Measurements from ENCODE around the gene HRAS.

Gene HRAS

DNA sequence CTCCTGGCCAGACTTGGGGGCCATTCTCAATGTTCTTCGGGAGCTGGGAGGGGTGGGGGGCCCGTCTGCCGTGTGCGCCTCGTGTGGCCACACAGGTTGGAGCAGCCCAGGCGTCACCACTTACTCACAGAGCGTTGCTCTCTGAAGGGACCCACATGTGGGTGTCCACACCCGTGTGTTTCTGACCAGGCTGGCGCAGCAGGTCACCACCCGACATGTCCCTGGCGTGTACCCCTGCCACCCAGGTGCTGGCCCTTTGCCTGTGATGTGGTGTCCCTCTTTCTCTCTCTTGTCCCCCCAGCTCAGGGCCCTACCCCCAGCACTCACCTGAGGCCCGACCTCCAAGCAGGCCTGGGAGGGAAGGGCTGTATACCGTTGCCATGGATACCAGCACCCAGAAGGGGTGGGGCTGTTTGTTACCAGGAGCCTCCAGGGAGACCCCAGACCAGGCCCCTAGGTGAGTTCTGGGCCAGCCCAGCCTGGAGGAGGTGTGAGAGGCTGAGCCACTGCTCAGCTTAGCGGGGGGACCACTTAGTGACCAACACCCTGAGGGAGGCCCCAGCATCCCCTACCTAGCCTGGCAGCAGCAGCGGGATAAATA lies 23.7 kb upstream of the HRAS start:
- in situ Hi-C loops (cut with HindIII; ENCODE audit: low pct_ligation_motif_present, low sequenced_read_pairs) = no loop called here
- Histone ChIP-seq H3K27me3 (replicated peaks) (peaks cover 39% of the 10 kb centered on the region), H3K36me3 (replicated peaks) (no peaks in the 10 kb centered on the region), H3K27ac (no peak overlapping the region), H3K4me3 (ENCODE audit: low read depth, low read length) (no peak overlapping the region)
- DNase-seq = no peak
- TF ChIP-seq, protein P1, sequence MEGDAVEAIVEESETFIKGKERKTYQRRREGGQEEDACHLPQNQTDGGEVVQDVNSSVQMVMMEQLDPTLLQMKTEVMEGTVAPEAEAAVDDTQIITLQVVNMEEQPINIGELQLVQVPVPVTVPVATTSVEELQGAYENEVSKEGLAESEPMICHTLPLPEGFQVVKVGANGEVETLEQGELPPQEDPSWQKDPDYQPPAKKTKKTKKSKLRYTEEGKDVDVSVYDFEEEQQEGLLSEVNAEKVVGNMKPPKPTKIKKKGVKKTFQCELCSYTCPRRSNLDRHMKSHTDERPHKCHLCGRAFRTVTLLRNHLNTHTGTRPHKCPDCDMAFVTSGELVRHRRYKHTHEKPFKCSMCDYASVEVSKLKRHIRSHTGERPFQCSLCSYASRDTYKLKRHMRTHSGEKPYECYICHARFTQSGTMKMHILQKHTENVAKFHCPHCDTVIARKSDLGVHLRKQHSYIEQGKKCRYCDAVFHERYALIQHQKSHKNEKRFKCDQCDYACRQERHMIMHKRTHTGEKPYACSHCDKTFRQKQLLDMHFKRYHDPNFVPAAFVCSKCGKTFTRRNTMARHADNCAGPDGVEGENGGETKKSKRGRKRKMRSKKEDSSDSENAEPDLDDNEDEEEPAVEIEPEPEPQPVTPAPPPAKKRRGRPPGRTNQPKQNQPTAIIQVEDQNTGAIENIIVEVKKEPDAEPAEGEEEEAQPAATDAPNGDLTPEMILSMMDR (IDR thresholded peaks at IDR 0.05; ENCODE audit: low read depth, low read length, missing control alignments) = no peak

DNA sequence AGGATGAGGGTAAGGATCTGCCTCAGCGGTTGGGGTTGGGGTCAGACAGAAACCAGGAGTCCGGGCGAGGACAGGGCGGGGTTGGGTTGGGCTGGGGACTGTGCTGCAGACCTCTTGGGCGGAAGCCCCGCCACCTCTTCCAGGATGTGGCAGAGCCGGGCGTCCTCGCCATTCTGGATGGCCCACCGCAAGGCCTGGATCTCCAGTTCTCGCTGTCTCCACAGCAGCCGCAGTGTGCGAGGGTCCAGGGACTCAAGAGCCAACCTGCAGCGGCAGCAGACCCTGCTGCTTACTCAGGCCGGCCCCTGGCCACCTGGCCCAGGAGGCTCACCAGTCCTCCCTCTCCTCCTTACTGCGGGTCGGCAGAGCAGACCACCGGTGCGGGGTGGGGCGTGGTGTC lies 23.1 kb upstream of the HRAS start:
- in situ Hi-C loops (cut with HindIII; ENCODE audit: low pct_ligation_motif_present, low sequenced_read_pairs) = no loop called here
- DNase-seq = no peak
- Histone ChIP-seq H3K4me3 (ENCODE audit: low read depth, low read length) (no peak overlapping the region), H3K27me3 (replicated peaks) (peaks cover 40% of the 10 kb centered on the region), H3K36me3 (replicated peaks) (no peaks in the 10 kb centered on the region), H3K27ac (no peak overlapping the region)
- TF ChIP-seq, protein P1 (IDR thresholded peaks at IDR 0.05; ENCODE audit: low read depth, low read length, missing control alignments) = no peak

DNA sequence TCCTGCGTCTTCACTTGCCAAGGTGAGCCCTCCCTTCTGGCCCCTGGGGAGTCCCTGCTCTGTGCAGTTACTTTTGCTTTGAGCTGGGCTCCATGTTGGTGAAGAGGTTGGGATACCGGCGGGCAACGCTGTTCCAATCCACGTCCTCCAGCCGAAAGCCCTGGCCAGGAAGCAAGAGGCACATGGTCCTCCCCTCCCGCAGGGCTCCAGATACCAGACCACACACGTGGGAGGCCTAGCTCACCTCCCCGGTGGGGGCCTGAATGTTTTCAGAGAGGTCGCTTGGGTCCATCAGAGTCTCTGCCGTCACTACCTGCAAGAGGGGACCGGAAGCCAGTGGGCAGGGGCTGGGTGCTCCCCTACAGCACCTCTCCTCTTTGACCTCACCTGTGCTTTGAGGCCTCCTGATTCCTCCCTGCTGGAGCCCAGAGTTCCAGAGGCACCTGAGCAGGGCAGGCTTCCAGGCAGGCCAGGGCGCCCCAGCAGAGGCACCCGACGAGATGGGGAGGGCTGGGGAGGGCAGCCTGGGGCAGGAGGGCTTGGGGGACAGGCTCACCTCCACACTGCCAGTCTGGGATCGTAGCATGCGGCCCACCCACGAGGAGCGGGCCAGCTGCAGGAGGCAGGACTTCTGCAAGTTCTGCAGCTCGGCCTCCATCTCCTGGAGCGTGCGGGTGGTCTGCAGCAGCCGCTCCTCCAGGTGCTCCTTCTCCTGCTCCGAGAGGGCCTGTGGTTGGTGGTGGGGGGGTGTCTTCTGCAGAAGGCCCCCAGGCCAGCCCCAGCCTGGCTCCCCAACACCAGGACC lies 22.2 kb upstream of the HRAS start:
- no peak overlapping the region for H3K4me3 ChIP-seq (ENCODE audit: low read depth, low read length)
- peaks cover 40% of the 10 kb centered on the region for H3K27me3 ChIP-seq (replicated peaks)
- TF ChIP-seq, protein P1 (IDR thresholded peaks at IDR 0.05; ENCODE audit: low read depth, low read length, missing control alignments) = no peak
- DNase-seq = no peak
- H3K36me3 ChIP-seq (replicated peaks) = no peaks in the 10 kb centered on the region
- in situ Hi-C loops (cut with HindIII; ENCODE audit: low pct_ligation_motif_present, low sequenced_read_pairs) = no loop called here
- H3K27ac ChIP-seq = no peak overlapping the region

DNA sequence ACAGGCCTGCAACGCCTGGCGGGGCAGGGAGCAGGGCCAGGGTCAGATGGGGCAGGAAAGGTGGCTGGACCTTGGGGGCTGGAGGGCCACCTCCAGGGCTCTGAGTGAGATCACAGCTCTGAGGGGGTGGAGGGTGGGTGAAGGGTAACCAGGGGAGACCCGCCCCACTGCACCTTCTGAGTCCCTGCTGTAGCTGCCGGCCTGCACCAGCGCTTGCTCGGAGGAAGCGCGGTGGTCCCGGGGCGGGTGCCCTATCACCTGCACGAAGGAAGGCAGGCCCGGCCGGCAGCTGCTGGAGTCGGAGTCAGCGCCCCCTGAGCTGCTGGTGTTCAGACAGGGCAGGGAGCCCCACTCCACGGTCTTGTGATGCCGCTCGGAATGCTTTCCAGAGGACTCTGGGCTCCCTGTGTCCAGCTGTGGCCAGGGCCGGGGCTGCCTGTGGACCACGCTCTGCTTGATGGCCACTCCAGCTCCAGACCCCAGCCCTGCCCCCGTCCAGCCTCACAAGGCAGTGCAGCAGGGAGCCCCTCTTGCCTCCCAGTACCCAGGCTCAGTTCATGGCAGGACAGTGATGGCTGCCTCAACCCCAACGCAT lies 21.4 kb upstream of the HRAS start:
- in situ Hi-C loops (cut with HindIII; ENCODE audit: low pct_ligation_motif_present, low sequenced_read_pairs) = no loop called here
- no peaks in the 10 kb centered on the region for H3K36me3 ChIP-seq (replicated peaks)
- no peak overlapping the region for H3K4me3 ChIP-seq (ENCODE audit: low read depth, low read length)
- H3K27me3 ChIP-seq (replicated peaks) = peaks cover 40% of the 10 kb centered on the region
- no peak overlapping the region for H3K27ac ChIP-seq
- TF ChIP-seq, protein P1 (IDR thresholded peaks at IDR 0.05; ENCODE audit: low read depth, low read length, missing control alignments) = no peak
- no peak for DNase-seq

DNA sequence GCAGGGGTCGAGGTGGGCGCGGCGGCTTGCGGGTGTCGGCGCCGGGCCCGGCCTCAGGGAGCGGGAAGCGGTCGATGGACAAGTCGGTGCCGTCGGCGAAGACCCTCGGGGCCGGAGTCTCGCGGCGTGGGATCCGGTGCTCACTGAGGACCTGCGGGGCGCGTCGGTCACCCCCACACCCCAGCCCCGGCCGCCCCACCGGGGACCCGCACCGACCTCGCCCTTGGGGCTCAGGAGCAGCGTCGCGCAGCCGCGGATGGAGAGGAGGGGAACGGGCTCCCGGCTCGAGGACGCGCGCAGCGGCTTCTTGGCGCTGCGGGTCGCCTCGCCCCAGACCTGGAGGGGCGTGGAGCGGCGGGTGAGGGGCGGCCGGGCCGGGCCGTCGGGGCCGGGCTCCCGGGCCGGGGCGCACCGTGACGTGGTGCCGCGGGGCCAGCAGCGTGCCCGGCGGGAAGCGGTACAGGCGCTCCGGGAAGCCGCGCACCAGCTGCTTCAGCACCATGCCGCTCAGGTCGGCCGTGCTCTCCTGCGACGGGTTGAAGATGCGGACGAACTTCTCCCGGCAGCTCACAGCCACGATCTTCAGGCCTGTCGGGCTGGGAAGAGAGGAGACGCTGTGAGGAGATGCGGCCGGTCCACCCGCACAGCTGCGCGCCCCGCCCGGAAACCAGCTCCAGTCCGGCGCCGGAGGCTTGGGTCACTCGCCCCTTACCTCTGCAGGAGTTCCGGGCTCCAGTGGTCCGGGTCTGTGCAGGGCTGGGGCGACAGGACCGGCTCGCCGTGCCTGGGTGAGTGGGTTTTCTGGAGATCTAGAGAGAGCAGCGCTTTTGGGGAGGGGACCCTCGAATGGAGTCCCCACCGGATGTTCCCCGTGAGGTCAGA lies 20.6 kb upstream of the HRAS start:
- no peak overlapping the region for H3K27ac ChIP-seq
- H3K36me3 ChIP-seq (replicated peaks) = no peaks in the 10 kb centered on the region
- H3K27me3 ChIP-seq (replicated peaks) = peaks cover 40% of the 10 kb centered on the region
- no peak overlapping the region for H3K4me3 ChIP-seq (ENCODE audit: low read depth, low read length)
- no peak for DNase-seq
- TF ChIP-seq, protein P1 (IDR thresholded peaks at IDR 0.05; ENCODE audit: low read depth, low read length, missing control alignments) = no peak
- in situ Hi-C loops (cut with HindIII; ENCODE audit: low pct_ligation_motif_present, low sequenced_read_pairs) = no loop called here

All from brain microvascular endothelial cell (primary cell).